H9 (cell line): ENCODE results near the gene MPPE1. TPM values are rescaled to one million over a fixed set of nuclear protein-coding genes. Genes with fewer than 3 reads are reported as not detected.

Source experiments
- DNase-seq: peaks from one replicate; pipeline ENCODE4 v3.0.0-alpha.2; 2017
- H2AFZ ChIP-seq: one replicate; pipeline ENCODE4 v1.6.1; 2013; ENCODE audit warnings: mild to moderate bottlenecking, low read length, control low read depth, moderate library complexity
- H2AK5ac ChIP-seq: 2 replicates; pipeline ENCODE4 v1.6.1; 2013; ENCODE audit warnings: low read length, control low read depth, mixed read lengths; ENCODE audit not compliant: insufficient read length
- H2BK120ac ChIP-seq: one replicate; pipeline ENCODE4 v1.6.1; 2013; ENCODE audit warnings: low read depth, mild to moderate bottlenecking, low read length, control low read depth, inconsistent platforms; ENCODE audit not compliant: poor library complexity, severe bottlenecking
- H2BK12ac ChIP-seq: 2 replicates; pipeline ENCODE4 v1.6.1; 2013; ENCODE audit warnings: low read length, control low read depth, mixed read lengths, low read depth; ENCODE audit not compliant: insufficient read length
- H2BK15ac ChIP-seq: 2 replicates; pipeline ENCODE4 v1.6.1; 2013; ENCODE audit warnings: low read depth, low read length, control low read depth
- H2BK20ac ChIP-seq: one replicate; pipeline ENCODE4 v1.6.1; 2013; ENCODE audit warnings: low read depth, mild to moderate bottlenecking, low read length, control low read depth, inconsistent platforms; ENCODE audit not compliant: poor library complexity, severe bottlenecking
- H2BK5ac ChIP-seq: 2 replicates; pipeline ENCODE4 v1.6.1; 2013; ENCODE audit warnings: low read length, control low read depth, mixed read lengths; ENCODE audit not compliant: insufficient read length
- H3K14ac ChIP-seq: 2 replicates; pipeline ENCODE4 v1.6.1; 2013; ENCODE audit warnings: low read length, control low read depth; ENCODE audit not compliant: insufficient read depth
- H3K18ac ChIP-seq: 2 replicates; pipeline ENCODE4 v1.6.1; 2013; ENCODE audit warnings: low read depth, mild to moderate bottlenecking, mixed read lengths, low read length, control low read depth; ENCODE audit not compliant: insufficient read length
- H3K23ac ChIP-seq: 2 replicates; pipeline ENCODE4 v1.6.1; 2013; ENCODE audit warnings: low read length, control low read depth, mixed read lengths, low read depth; ENCODE audit not compliant: insufficient read length
- H3K23me2 ChIP-seq: 2 replicates; pipeline ENCODE4 v1.6.1; 2013; ENCODE audit warnings: low read depth, mild to moderate bottlenecking, mixed read lengths, low read length, control low read depth; ENCODE audit not compliant: insufficient read length, poor library complexity, severe bottlenecking
- H3K27ac ChIP-seq: 2 replicates; pipeline ENCODE4 v1.5.1; 2013; ENCODE audit warnings: low read length, control low read depth, mixed read lengths, low read depth; ENCODE audit not compliant: insufficient read length
- H3K27me3 ChIP-seq: 2 replicates; pipeline ENCODE4 v1.6.1; 2013; ENCODE audit warnings: low read length, control low read depth, inconsistent platforms; ENCODE audit not compliant: insufficient read depth
- H3K4ac ChIP-seq: 2 replicates; pipeline ENCODE4 v1.6.1; 2013; ENCODE audit warnings: low read depth, mild to moderate bottlenecking, control low read depth, inconsistent platforms, low read length, moderate library complexity
- H3K4me1 ChIP-seq: 2 replicates; pipeline ENCODE4 v1.6.1; 2013; ENCODE audit warnings: low read length, control low read depth, inconsistent platforms; ENCODE audit not compliant: insufficient read depth
- H3K4me2 ChIP-seq: 2 replicates; pipeline ENCODE4 v1.6.1; 2013; ENCODE audit warnings: low read length, control low read depth, mixed read lengths; ENCODE audit not compliant: insufficient read length, insufficient read depth
- H3K56ac ChIP-seq: 2 replicates; pipeline ENCODE4 v1.6.1; 2013; ENCODE audit warnings: low read depth, mild to moderate bottlenecking, mixed read lengths, low read length, control low read depth; ENCODE audit not compliant: insufficient read length
- H3K79me1 ChIP-seq: 2 replicates; pipeline ENCODE4 v1.6.1; 2013; ENCODE audit warnings: low read depth, mild to moderate bottlenecking, moderate library complexity, low read length, control low read depth, inconsistent platforms; ENCODE audit not compliant: insufficient read depth, poor library complexity, severe bottlenecking
- H3K79me2 ChIP-seq: 2 replicates; pipeline ENCODE4 v1.6.1; 2013; ENCODE audit warnings: low read length, control low read depth, inconsistent platforms; ENCODE audit not compliant: insufficient read depth
- H3K9ac ChIP-seq: 2 replicates; pipeline ENCODE4 v1.6.1; 2013; ENCODE audit warnings: low read length, control low read depth, mixed read lengths; ENCODE audit not compliant: insufficient read length; ENCODE audit errors: extremely low read depth
- H3K9me3 ChIP-seq: one replicate; pipeline ENCODE4 v1.6.1; 2013; ENCODE audit warnings: low read depth, low read length, inconsistent platforms; ENCODE audit not compliant: control insufficient read depth
- H3T11ph ChIP-seq: one replicate; pipeline ENCODE4 v1.6.1; 2013; ENCODE audit warnings: mild to moderate bottlenecking, low read length, control low read depth, inconsistent platforms
- H4K20me1 ChIP-seq: one replicate; pipeline ENCODE4 v1.6.1; 2013; ENCODE audit not compliant: control insufficient read depth, insufficient read length, insufficient read depth
- H4K5ac ChIP-seq: 2 replicates; pipeline ENCODE4 v1.6.1; 2013; ENCODE audit warnings: low read depth, mild to moderate bottlenecking, mixed read lengths, low read length, control low read depth; ENCODE audit not compliant: insufficient read length
- H4K8ac ChIP-seq: replicated peaks from 2 replicates; pipeline ENCODE4 v1.6.1; 2013; ENCODE audit warnings: low read length, control low read depth, mixed read lengths, low read depth; ENCODE audit not compliant: insufficient read length
- H4K91ac ChIP-seq: 2 replicates; pipeline ENCODE4 v1.6.1; 2013; ENCODE audit warnings: low read depth, mild to moderate bottlenecking, moderate library complexity, mixed read lengths, low read length, control low read depth; ENCODE audit not compliant: insufficient read length
- H3K27ac Mint-ChIP-seq, 3 experiments: 2 replicates in 2 of 3; 3 replicates in 1 of 3; pipeline ENCODE4 v1.8.0; 2020 to 2021; ENCODE audit warnings: mixed read lengths in 3 of 3, mild to moderate bottlenecking in 1 of 3, moderate library complexity in 1 of 3
- H3K27me3 Mint-ChIP-seq: 2 replicates; pipeline ENCODE4 v1.8.0; 2021; ENCODE audit warnings: low read depth, mild to moderate bottlenecking, moderate library complexity, mixed read lengths
- H3K36me3 Mint-ChIP-seq, 3 experiments: 2 replicates in 2 of 3; 3 replicates in 1 of 3; pipeline ENCODE4 v1.8.0; 2020 to 2021; ENCODE audit warnings: low read depth in 3 of 3, mixed read lengths in 3 of 3; ENCODE audit not compliant: insufficient read depth in 1 of 3
- H3K4me1 Mint-ChIP-seq, 2 experiments: 2 replicates each; pipeline ENCODE4 v1.8.0; 2020; ENCODE audit warnings: mixed read lengths in 2 of 2
- H3K4me3 Mint-ChIP-seq, 2 experiments: 2 replicates in 1 of 2; 3 replicates in 1 of 2; pipeline ENCODE4 v1.8.0; 2020 to 2021; ENCODE audit warnings: mild to moderate bottlenecking in 2 of 2, mixed read lengths in 2 of 2, moderate library complexity in 1 of 2
- H3K9me3 Mint-ChIP-seq, 2 experiments: 2 replicates in 1 of 2; 3 replicates in 1 of 2; pipeline ENCODE4 v1.8.0; 2020; ENCODE audit warnings: mild to moderate bottlenecking in 2 of 2, mixed read lengths in 2 of 2, moderate library complexity in 1 of 2
- CTCF ChIP-seq: fragments of 200-600 bp; sonication (generic); conservative IDR thresholded peaks from 3 replicates; pipeline ENCODE4 v1.8.0; 2021; ENCODE audit warnings: antibody characterized with exemption, mild to moderate bottlenecking
- WGBS: extraction: QIAGEN DNeasy Blood & Tissue Kit; methylation state at CpG from one replicate; pipeline ENCODE4 v1.1.7; 2013; ENCODE audit warnings: missing lambda C conversion rate, low lambda C conversion rate, mixed read lengths; ENCODE audit not compliant: insufficient read length; ENCODE audit errors: extremely low coverage; 5-methylcytosine and 5-hydroxymethylcytosine counted together
- total RNA-seq: library from RNA; stranded (reverse); gene quantifications from 2 replicates; pipeline ENCODE4 v1.2.1, GENCODE V29; 2021

The MPPE1 gene
- total RNA-seq, 1 experiment from 2014 or later: 13.2 TPM

- H3K56ac ChIP-seq: no peak overlapping the region
- no CpG with 5 or more reads among the region's 4 CpGs for WGBS
- peak overlapping the region in 2 of 3 experiments; percentile 22 to 58; a peak in 1 of 7 replicates for H3K27ac Mint-ChIP-seq
These were observed 62.5 kb downstream of the MPPE1 start for GRCh38 chr18:11845654-11846053.

More at GRCh38 chr18:11845654-11846053, 62.5 kb downstream of the MPPE1 start:
- H4K8ac ChIP-seq: no peak overlapping the region
- H2BK120ac ChIP-seq: no peak overlapping the region
- Mint-ChIP-seq H3K4me3 (no peak overlapping the region), H3K27me3 (no peaks in the 10 kb centered on the region), H3K9me3 (no peaks in the 10 kb centered on the region), H3K36me3 (no peaks in the 10 kb centered on the region), H3K4me1 (peaks cover 13 to 14% of the 10 kb centered on the region in 2 experiments)
- H3K14ac ChIP-seq: no peak overlapping the region
- no peaks in the 10 kb centered on the region for H3K27me3 ChIP-seq
- no peak overlapping the region for H3K27ac ChIP-seq
- H2BK5ac ChIP-seq: no peak overlapping the region
- H3K79me2 ChIP-seq: no peaks in the 10 kb centered on the region
- H2BK12ac ChIP-seq: no peak overlapping the region
- no peaks in the 10 kb centered on the region; the same call in 1 of the 2 replicates for H3K4me1 ChIP-seq
- DNase-seq: no peak
- H2BK20ac ChIP-seq: no peak overlapping the region
- H4K5ac ChIP-seq: no peak overlapping the region
- H3K23ac ChIP-seq: no peak overlapping the region
- no peak for TF ChIP-seq CTCF
- H3K9me3 ChIP-seq: no peaks in the 10 kb centered on the region
- no peak overlapping the region for H3T11ph ChIP-seq
- H3K4me2 ChIP-seq: no peak overlapping the region
- H2AFZ ChIP-seq: no peak overlapping the region
- H3K9ac ChIP-seq: no peak overlapping the region
- no peak overlapping the region for H3K18ac ChIP-seq
- H2BK15ac ChIP-seq: no peak overlapping the region
- H3K79me1 ChIP-seq: no peaks in the 10 kb centered on the region
- no peaks in the 10 kb centered on the region for H4K20me1 ChIP-seq
- H4K91ac ChIP-seq: no peak overlapping the region
- H3K23me2 ChIP-seq: no peaks in the 10 kb centered on the region
- H3K4ac ChIP-seq: no peak overlapping the region
- H2AK5ac ChIP-seq: no peak overlapping the region
